HG02884 (cell line): Measurements from ENCODE around the gene ZNF385C.

Experiments
- ATAC-seq: cut with Tn5 transposase; IDR thresholded peaks from one replicate; pipeline ENCODE4 v1.9.1; 2021; ENCODE audit warnings: mild to moderate bottlenecking, moderate library complexity; ENCODE audit not compliant: unreplicated experiment

ZNF385C gene

GRCh38 chr17:41996855-41997164 is 101.5 kb downstream of the ZNF385C start:
- ATAC-seq, result no peak

- ATAC-seq, result no peak
These were observed 105.7 kb downstream of the ZNF385C start for GRCh38 chr17:41992576-41992975.

- no peak for ATAC-seq
These were observed 108.4 kb downstream of the ZNF385C start for GRCh38 chr17:41989702-41990419.

- no peak for ATAC-seq
These were observed 109.9 kb downstream of the ZNF385C start for GRCh38 chr17:41988418-41988817.

- ATAC-seq, result no peak
These were observed 110.6 kb downstream of the ZNF385C start for GRCh38 chr17:41987642-41988041.

- ATAC-seq, result no peak
These were observed 111.6 kb downstream of the ZNF385C start for GRCh38 chr17:41986634-41987033.

GRCh38 chr17:41985919-41986318 is 112.4 kb downstream of the ZNF385C start:
- no peak for ATAC-seq

- no peak for ATAC-seq
These were observed 113.8 kb downstream of the ZNF385C start for GRCh38 chr17:41984454-41984853.

- no peak for ATAC-seq
These were observed 116.1 kb downstream of the ZNF385C start for GRCh38 chr17:41982026-41982760.

- no peak for ATAC-seq
These were observed 120.3 kb downstream of the ZNF385C start for GRCh38 chr17:41977991-41978390.

- ATAC-seq, result no peak
These were observed 122.0 kb downstream of the ZNF385C start for GRCh38 chr17:41976142-41976768.
